ENCODE data around the gene EID2B. TPM values are rescaled to one million over a fixed set of nuclear protein-coding genes. Genes with fewer than 3 reads are reported as not detected.

The EID2B gene
- total and polyA plus RNA-seq, 2 experiments from 2014 or later = 2.2 to 3.7 TPM

DNA sequence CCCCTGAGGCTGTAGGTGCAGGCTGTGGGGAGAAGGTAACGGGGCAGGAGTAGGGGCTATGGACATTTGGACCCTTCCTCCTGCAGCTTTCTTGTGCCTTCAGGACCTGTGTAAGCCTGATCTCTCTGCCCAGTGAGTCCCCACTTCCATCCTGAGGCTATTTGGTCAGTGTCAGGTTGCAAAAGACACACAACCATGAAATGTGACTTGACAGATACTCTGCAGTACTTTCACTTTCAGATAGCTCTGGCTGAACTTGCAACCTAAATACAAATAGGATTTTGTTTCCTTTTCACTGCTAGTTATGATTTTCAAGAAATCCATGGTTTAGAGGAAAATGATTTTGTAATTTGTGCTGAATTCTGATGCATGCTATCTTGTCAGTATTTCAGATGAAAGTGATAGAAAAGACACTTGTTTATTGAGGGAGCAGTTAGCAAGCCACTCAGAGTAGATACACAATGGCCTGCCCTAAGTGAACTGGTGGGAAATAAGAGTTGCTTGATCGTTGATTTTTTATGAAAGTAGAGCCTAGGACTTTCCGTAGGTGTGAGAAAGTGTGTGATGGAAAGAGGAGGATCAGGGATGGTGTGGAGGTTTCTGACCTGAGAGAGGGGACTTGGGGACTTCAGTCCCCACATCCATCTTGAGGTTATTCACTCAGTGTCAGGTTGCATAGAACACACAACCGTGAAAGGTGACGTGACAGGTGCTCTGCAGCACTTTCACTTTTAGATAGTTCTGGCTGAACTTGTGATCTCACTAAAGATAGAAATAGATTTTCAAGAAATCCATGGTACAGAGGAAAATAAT, 25.4 kb upstream of the EID2B start:
- no peak overlapping the region for H3K4me2 ChIP-seq
- no peaks in the 10 kb centered on the region for H3K9me2 ChIP-seq (replicated peaks; ENCODE audit: insufficient read depth)
- H3K27ac ChIP-seq = no peak overlapping the region
- peak; percentile 17 for DNase-seq (ENCODE audit: low spot score)
- no peak overlapping the region for H3K4me3 ChIP-seq
- H3K4me1 ChIP-seq (ENCODE audit: insufficient read depth) = no peaks in the 10 kb centered on the region
- H3K79me2 ChIP-seq = no peaks in the 10 kb centered on the region
- 64% methylated on average over 5 of the region's 5 CpGs for WGBS (ENCODE audit: low lambda C conversion rate, missing lambda C conversion rate)
- H3K27me3 ChIP-seq = peaks cover 30% of the 10 kb centered on the region
- TF ChIP-seq EZH2phosphoT487 (IDR thresholded peaks at IDR 0.05; ENCODE audit: low read depth, severe bottlenecking, unreplicated experiment) (no peak), EZH2 (IDR thresholded peaks at IDR 0.05; ENCODE audit: borderline replicate concordance) (no peak)
- TF ChIP-seq, protein P1, sequence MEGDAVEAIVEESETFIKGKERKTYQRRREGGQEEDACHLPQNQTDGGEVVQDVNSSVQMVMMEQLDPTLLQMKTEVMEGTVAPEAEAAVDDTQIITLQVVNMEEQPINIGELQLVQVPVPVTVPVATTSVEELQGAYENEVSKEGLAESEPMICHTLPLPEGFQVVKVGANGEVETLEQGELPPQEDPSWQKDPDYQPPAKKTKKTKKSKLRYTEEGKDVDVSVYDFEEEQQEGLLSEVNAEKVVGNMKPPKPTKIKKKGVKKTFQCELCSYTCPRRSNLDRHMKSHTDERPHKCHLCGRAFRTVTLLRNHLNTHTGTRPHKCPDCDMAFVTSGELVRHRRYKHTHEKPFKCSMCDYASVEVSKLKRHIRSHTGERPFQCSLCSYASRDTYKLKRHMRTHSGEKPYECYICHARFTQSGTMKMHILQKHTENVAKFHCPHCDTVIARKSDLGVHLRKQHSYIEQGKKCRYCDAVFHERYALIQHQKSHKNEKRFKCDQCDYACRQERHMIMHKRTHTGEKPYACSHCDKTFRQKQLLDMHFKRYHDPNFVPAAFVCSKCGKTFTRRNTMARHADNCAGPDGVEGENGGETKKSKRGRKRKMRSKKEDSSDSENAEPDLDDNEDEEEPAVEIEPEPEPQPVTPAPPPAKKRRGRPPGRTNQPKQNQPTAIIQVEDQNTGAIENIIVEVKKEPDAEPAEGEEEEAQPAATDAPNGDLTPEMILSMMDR (IDR thresholded peaks at IDR 0.05; ENCODE audit: poor library complexity) = no peak
- no peak overlapping the region for H2AFZ ChIP-seq
- no peaks in the 10 kb centered on the region for H3K36me3 ChIP-seq (replicated peaks; ENCODE audit: insufficient read depth, low read depth)
- no peaks in the 10 kb centered on the region for H4K20me1 ChIP-seq (ENCODE audit: insufficient read depth, poor library complexity, severe bottlenecking)
- H3K9me3 ChIP-seq (ENCODE audit: low read depth) = no peaks in the 10 kb centered on the region

DNA sequence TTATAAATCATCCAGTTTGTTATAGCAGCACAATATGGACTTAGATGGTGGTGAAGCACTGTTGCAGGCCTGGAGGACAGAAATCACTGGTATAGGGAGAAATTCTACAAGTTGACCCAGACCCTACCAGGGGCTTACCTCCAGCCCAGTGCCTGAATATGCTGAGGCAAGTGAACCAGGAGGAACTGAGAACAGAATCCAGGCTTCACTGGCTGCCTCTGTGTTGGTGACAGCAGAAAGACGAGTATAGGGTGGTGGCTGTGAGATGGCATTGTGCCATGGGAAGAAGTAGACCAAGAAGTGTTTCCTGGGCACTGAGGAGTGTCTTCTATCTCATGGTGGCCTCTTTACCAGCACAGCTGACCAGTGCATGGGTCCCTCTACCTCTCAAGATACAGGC, 23.2 kb upstream of the EID2B start:
- Histone ChIP-seq H3K27me3 (peaks cover 18% of the 10 kb centered on the region), H3K4me2 (no peak overlapping the region), H3K27ac (no peak overlapping the region), H3K79me2 (no peaks in the 10 kb centered on the region), H2AFZ (no peak overlapping the region), H3K9me3 (ENCODE audit: low read depth) (no peaks in the 10 kb centered on the region), H3K36me3 (replicated peaks; ENCODE audit: insufficient read depth, low read depth) (no peaks in the 10 kb centered on the region), H3K9me2 (replicated peaks; ENCODE audit: insufficient read depth) (no peaks in the 10 kb centered on the region), H4K20me1 (ENCODE audit: insufficient read depth, poor library complexity, severe bottlenecking) (no peaks in the 10 kb centered on the region), H3K4me1 (ENCODE audit: insufficient read depth) (no peaks in the 10 kb centered on the region), H3K4me3 (no peak overlapping the region)
- DNase-seq (ENCODE audit: low spot score) = no peak
- WGBS (ENCODE audit: low lambda C conversion rate, missing lambda C conversion rate) = 60% methylated on average over 1 of the region's 1 CpG
- TF ChIP-seq, protein P1 (IDR thresholded peaks at IDR 0.05; ENCODE audit: poor library complexity) = no peak
- TF ChIP-seq EZH2 (IDR thresholded peaks at IDR 0.05; ENCODE audit: borderline replicate concordance) (no peak), EZH2phosphoT487 (IDR thresholded peaks at IDR 0.05; ENCODE audit: low read depth, severe bottlenecking, unreplicated experiment) (no peak)

DNA sequence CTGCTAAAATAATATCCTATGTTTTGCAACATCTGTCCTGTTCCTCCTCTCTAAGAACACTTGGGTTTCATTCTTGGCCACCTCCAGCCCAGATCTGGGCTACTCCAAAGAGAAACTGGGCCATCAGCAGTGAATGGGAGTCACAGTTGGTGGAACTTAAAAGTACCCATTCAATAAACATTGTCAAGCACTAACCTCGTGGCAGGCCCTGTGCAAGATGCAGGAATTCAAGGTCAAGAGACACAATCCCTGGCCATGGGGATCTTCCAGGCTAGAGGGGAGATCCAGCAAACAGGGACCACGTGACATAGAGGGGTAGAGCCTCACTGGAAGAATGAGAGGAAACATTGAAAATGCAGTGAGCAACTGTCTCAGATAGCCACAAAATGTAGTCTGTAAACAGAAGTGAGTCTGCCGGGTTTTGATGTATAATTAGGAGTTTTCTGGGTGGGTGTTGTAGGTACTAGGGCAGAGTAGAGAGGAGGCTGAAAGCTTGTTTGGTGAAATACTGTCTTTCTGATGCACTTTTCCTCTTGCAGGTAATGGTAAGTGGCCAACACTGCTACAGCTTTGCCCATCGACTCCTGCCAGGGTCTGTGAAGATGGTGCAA, 22.2 kb upstream of the EID2B start:
- no peaks in the 10 kb centered on the region for H3K9me2 ChIP-seq (replicated peaks; ENCODE audit: insufficient read depth)
- H3K36me3 ChIP-seq (replicated peaks; ENCODE audit: insufficient read depth, low read depth) = no peaks in the 10 kb centered on the region
- H3K4me3 ChIP-seq = no peak overlapping the region
- 83% methylated on average over 4 of the region's 4 CpGs for WGBS (ENCODE audit: low lambda C conversion rate, missing lambda C conversion rate)
- no peak overlapping the region for H2AFZ ChIP-seq
- H3K4me2 ChIP-seq = no peak overlapping the region
- no peaks in the 10 kb centered on the region for H3K4me1 ChIP-seq (ENCODE audit: insufficient read depth)
- no peaks in the 10 kb centered on the region for H3K9me3 ChIP-seq (ENCODE audit: low read depth)
- no peak overlapping the region for H3K27ac ChIP-seq
- DNase-seq (ENCODE audit: low spot score) = no peak
- H3K27me3 ChIP-seq = peaks cover 10% of the 10 kb centered on the region
- TF ChIP-seq, protein P1 (IDR thresholded peaks at IDR 0.05; ENCODE audit: poor library complexity) = no peak
- TF ChIP-seq EZH2phosphoT487 (IDR thresholded peaks at IDR 0.05; ENCODE audit: low read depth, severe bottlenecking, unreplicated experiment) (no peak), EZH2 (IDR thresholded peaks at IDR 0.05; ENCODE audit: borderline replicate concordance) (no peak)
- no peaks in the 10 kb centered on the region for H3K79me2 ChIP-seq
- no peaks in the 10 kb centered on the region for H4K20me1 ChIP-seq (ENCODE audit: insufficient read depth, poor library complexity, severe bottlenecking)

Measured in hepatocyte (in vitro differentiated cells).